Endothelial cell of umbilical vein (primary cell): ENCODE measurements around the gene CAMTA1. TPM values are rescaled to one million over a fixed set of nuclear protein-coding genes. Genes with fewer than 3 reads are reported as not detected.

Experiments
- BruUV-seq: library from RNA; stranded (reverse); fragments of 400-500 nt; replicated peaks from 2 replicates; lab custom pipeline; 2021; lab: Mats Ljungman, UMichigan
- CTCF ChIA-PET: fragments of 300-600, 350-600 bp; sonication (Branson Sonifier 250); formaldehyde crosslinking; loops from one replicate; lab custom pipeline; 2021; ENCODE audit warnings: antibody characterized with exemption, inconsistent platforms; lab: Charles Lee
- POLR2A ChIA-PET: fragments of 300-600, 350-600 bp; sonication (Branson Sonifier 250); formaldehyde crosslinking; loops from one replicate; lab custom pipeline; 2021; ENCODE audit warnings: antibody characterized with exemption, inconsistent platforms; lab: Charles Lee
- DNase-seq: peaks from one replicate; pipeline ENCODE4 v3.0.0-alpha.2; 2011; ENCODE audit warnings: low read depth, low spot score
- FAIRE-seq: peaks from 2 replicates; lab custom pipeline; 2011; peaks lifted over from hg19 to GRCh38; lab: Jason Lieb, UNC
- H2AFZ ChIP-seq: 2 replicates; pipeline ENCODE4 v1.6.0; 2012; ENCODE audit warnings: low read depth, low read length, control low read depth, inconsistent platforms
- H3K27ac ChIP-seq: 2 replicates; pipeline ENCODE4 v1.5.1; 2011; ENCODE audit warnings: low read depth, mild to moderate bottlenecking, control low read depth, low read length, moderate library complexity; ENCODE audit not compliant: insufficient read depth
- H3K27me3 ChIP-seq, 2 experiments: 2 replicates each; pipeline versions ENCODE4 v1.6.0 to v1.6.1; 2011; ENCODE audit warnings: low read length in 2 of 2, mixed read lengths in 1 of 2; ENCODE audit not compliant: control insufficient read depth in 2 of 2, insufficient read depth in 2 of 2
- H3K36me3 ChIP-seq, 2 experiments: 2 replicates in 1 of 2; 3 replicates in 1 of 2; pipeline ENCODE4 v1.5.1; 2011; ENCODE audit warnings: low read length in 2 of 2, mild to moderate bottlenecking in 1 of 2, moderate library complexity in 1 of 2; ENCODE audit not compliant: control insufficient read depth in 2 of 2, insufficient read depth in 2 of 2; ENCODE audit errors: extremely low read depth in 1 of 2
- H3K4me1 ChIP-seq: 3 replicates; pipeline ENCODE4 v1.5.1; 2011; ENCODE audit warnings: mild to moderate bottlenecking, low read length; ENCODE audit not compliant: control insufficient read depth, insufficient read depth; ENCODE audit errors: extremely low read depth
- H3K4me2 ChIP-seq: 2 replicates; pipeline ENCODE4 v1.6.1; 2011; ENCODE audit warnings: low read length, control low read depth, mixed read lengths; ENCODE audit not compliant: insufficient read depth
- H3K4me3 ChIP-seq, 3 experiments: fragments of 200-600 bp in 1 of 3; sonication (generic), shearing (Covaris generic) in 1 of 3; replicated peaks in 1 of 3; 2 replicates each; pipeline ENCODE4 v1.5.1; 2011 to 2016; ENCODE audit warnings: control low read depth in 3 of 3, low read length in 3 of 3, mild to moderate bottlenecking in 2 of 3, inconsistent platforms in 1 of 3, low read depth in 1 of 3, moderate library complexity in 1 of 3; ENCODE audit not compliant: insufficient read depth in 1 of 3
- H3K79me2 ChIP-seq: 2 replicates; pipeline ENCODE4 v1.6.0; 2012; ENCODE audit warnings: low read length, inconsistent platforms; ENCODE audit not compliant: control insufficient read depth, insufficient read depth
- H3K9ac ChIP-seq: replicated peaks from 2 replicates; pipeline ENCODE3; 2011; ENCODE audit warnings: low read length, control low read depth; ENCODE audit not compliant: insufficient read depth; ENCODE audit errors: extremely low read depth
- H3K9me1 ChIP-seq: replicated peaks from 3 replicates; pipeline ENCODE4 v1.6.0; 2011; ENCODE audit warnings: mild to moderate bottlenecking, low read length; ENCODE audit not compliant: control insufficient read depth, insufficient read depth; ENCODE audit errors: extremely low read depth
- H3K9me3 ChIP-seq: replicated peaks from 2 replicates; pipeline ENCODE4 v1.5.1; 2012; ENCODE audit warnings: low read length, inconsistent platforms; ENCODE audit not compliant: control insufficient read depth, insufficient read depth
- H4K20me1 ChIP-seq: replicated peaks from 2 replicates; pipeline ENCODE3; 2011; ENCODE audit warnings: mild to moderate bottlenecking, low read length; ENCODE audit not compliant: control insufficient read depth, insufficient read depth; ENCODE audit errors: extremely low read depth
- EZH2 ChIP-seq: IDR thresholded peaks from 2 replicates; pipeline ENCODE4 v1.6.1; 2012; ENCODE audit warnings: borderline replicate concordance, low read depth, mild to moderate bottlenecking, moderate library complexity, low read length, inconsistent platforms; ENCODE audit not compliant: severe bottlenecking
- FOS ChIP-seq: IDR thresholded peaks from 2 replicates; pipeline ENCODE4 v1.6.1; 2011; ENCODE audit warnings: mild to moderate bottlenecking, low read length, moderate library complexity, borderline replicate concordance; ENCODE audit not compliant: insufficient read depth
- GATA2 ChIP-seq: IDR thresholded peaks from 2 replicates; pipeline ENCODE4 v1.7.0; 2011; ENCODE audit warnings: low read depth, mild to moderate bottlenecking, moderate library complexity, mixed read lengths, low read length; ENCODE audit not compliant: insufficient read length, insufficient read depth
- JUN ChIP-seq: IDR thresholded peaks from 2 replicates; pipeline ENCODE4 v1.6.1; 2011; ENCODE audit warnings: borderline replicate concordance, low read depth; ENCODE audit not compliant: insufficient read length, insufficient read depth
- MYC ChIP-seq: IDR thresholded peaks from one replicate; pipeline ENCODE4 v1.6.1; 2011; ENCODE audit warnings: mild to moderate bottlenecking, low read depth, low read length
- POLR2A ChIP-seq: IDR thresholded peaks from 2 replicates; pipeline ENCODE4 v1.6.1; 2012; ENCODE audit warnings: low read depth, mild to moderate bottlenecking, control low read depth, low read length
- POLR2AphosphoS5 ChIP-seq: IDR thresholded peaks from 2 replicates; pipeline ENCODE4 v1.6.1; 2012; ENCODE audit warnings: low read depth, mild to moderate bottlenecking, control low read depth, low read length, moderate library complexity; ENCODE audit not compliant: insufficient read depth
- dilution Hi-C: fragments of 300-500 bp; cut with MboI; formaldehyde crosslinking; loops from one replicate; pipeline ENCODE4 v1.15.0; 2019; ENCODE audit warnings: low sequenced_read_pairs; ENCODE audit not compliant: extremely low pct_ligation_motif_present
- intact Hi-C: fragments of 100-400 bp; cut with micrococcal nuclease; formaldehyde crosslinking; loops from one replicate; pipeline ENCODE4 v1.10.0; 2022
- polyA plus RNA-seq, 4 experiments: library from polyadenylated mRNA; depleted of rRNA in 3 of 4; stranded (reverse) in 3 of 4; unstranded in 1 of 4; fragments of >200 nt; gene quantifications; 2 replicates each; pipeline versions ENCODE4 v1.2.1 to v1.2.3, GENCODE V29; 2011 to 2012; ENCODE audit warnings: missing spikeins in 1 of 4
- total RNA-seq: library from RNA; stranded (reverse); gene quantifications from 2 replicates; pipeline ENCODE4 v1.2.3, GENCODE V29; 2021
- TF ChIP-seq, protein P1 (sequence below): IDR thresholded peaks from 2 replicates; pipeline ENCODE4 v1.6.1; 2011; ENCODE audit not compliant: insufficient read depth, insufficient read length
- TF ChIP-seq, protein P2 (sequence below), 2 donors: IDR thresholded peaks; 1 replicate in 1 of 2; 2 replicates in 1 of 2; pipeline ENCODE4 v1.5.1; 2011; ENCODE audit warnings: low read length in 2 of 2, mild to moderate bottlenecking in 2 of 2, moderate library complexity in 2 of 2, control low read depth in 1 of 2, inconsistent platforms in 1 of 2, low read depth in 1 of 2; ENCODE audit not compliant: insufficient read depth in 1 of 2; ENCODE audit errors: extremely low read depth in 1 of 2

The CAMTA1 gene
- total and polyA plus RNA-seq, 2 donors (not counting 3 experiments of a cell fraction or from before 2014, with no cell fraction given) = 50.8 to 92.7 TPM

DNA sequence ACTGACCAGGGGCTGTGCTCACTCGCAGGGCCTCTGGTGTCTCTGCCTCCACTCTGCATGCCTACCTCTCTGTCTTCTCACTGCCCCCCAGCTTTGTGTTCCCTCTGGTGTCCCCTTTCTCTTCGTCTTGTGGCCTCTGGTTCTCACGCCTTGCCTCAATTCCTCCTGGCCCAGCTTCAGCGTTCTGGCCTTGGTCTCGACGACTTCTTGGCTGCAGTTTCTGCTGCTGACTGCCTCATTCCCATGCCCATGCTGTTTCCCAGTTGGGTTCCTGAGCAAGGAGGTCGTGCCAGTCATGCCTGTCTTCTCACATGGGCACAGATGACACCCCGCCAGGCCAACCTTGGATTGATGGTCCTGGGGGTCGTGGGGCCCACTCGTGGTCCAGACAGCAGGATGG, 562.8 kb downstream of the CAMTA1 start:
- no peaks in the 10 kb centered on the region for H3K9me3 ChIP-seq
- ChIA-PET POLR2A (no interaction called here), CTCF (no interaction called here)
- no peaks in the 10 kb centered on the region for H4K20me1 ChIP-seq
- no peaks in the 10 kb centered on the region for H3K27me3 ChIP-seq
- no peak overlapping the region for H3K9ac ChIP-seq
- TF ChIP-seq POLR2AphosphoS5 (no peak), FOS (no peak), MYC (no peak), GATA2 (no peak), POLR2A (no peak), JUN (no peak), EZH2 (no peak)
- TF ChIP-seq, protein P1, sequence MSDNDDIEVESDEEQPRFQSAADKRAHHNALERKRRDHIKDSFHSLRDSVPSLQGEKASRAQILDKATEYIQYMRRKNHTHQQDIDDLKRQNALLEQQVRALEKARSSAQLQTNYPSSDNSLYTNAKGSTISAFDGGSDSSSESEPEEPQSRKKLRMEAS = no peak
- TF ChIP-seq, protein P2, sequence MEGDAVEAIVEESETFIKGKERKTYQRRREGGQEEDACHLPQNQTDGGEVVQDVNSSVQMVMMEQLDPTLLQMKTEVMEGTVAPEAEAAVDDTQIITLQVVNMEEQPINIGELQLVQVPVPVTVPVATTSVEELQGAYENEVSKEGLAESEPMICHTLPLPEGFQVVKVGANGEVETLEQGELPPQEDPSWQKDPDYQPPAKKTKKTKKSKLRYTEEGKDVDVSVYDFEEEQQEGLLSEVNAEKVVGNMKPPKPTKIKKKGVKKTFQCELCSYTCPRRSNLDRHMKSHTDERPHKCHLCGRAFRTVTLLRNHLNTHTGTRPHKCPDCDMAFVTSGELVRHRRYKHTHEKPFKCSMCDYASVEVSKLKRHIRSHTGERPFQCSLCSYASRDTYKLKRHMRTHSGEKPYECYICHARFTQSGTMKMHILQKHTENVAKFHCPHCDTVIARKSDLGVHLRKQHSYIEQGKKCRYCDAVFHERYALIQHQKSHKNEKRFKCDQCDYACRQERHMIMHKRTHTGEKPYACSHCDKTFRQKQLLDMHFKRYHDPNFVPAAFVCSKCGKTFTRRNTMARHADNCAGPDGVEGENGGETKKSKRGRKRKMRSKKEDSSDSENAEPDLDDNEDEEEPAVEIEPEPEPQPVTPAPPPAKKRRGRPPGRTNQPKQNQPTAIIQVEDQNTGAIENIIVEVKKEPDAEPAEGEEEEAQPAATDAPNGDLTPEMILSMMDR (IDR thresholded peaks at IDR 0.05; ENCODE audit: extremely low read depth in 1 of 2, insufficient read depth in 1 of 2, low read depth in 1 of 2, low read length in 2 of 2) = no peak
- no peak overlapping the region for H2AFZ ChIP-seq
- no peaks in the 10 kb centered on the region for H3K9me1 ChIP-seq
- dilution Hi-C loops = no loop called here
- FAIRE-seq (no peak), DNase-seq (no peak)
- no peaks in the 10 kb centered on the region for H3K4me1 ChIP-seq
- H3K79me2 ChIP-seq = no peaks in the 10 kb centered on the region
- H3K4me2 ChIP-seq = no peak overlapping the region
- no TSS peak for BruUV-seq
- no peak overlapping the region for H3K4me3 ChIP-seq
- no peaks in the 10 kb centered on the region for H3K36me3 ChIP-seq
- intact Hi-C loops = no loop called here
- no peak overlapping the region for H3K27ac ChIP-seq
